Liver (tissue), 3 donors: ENCODE data around the gene IRAK2.

Experiments
- CTCF ChIP-seq: fragments of 150-350 bp; IDR thresholded peaks from 2 replicates; pipeline ENCODE4 v1.5.1; 2017; ENCODE audit warnings: improper control_type of control experiment, low read depth, low read length; ENCODE audit not compliant: missing input control
- EGR1 ChIP-seq, 2 donors: IDR thresholded peaks; 2 replicates each; pipeline ENCODE4 v1.6.1; 2016 to 2018; ENCODE audit warnings: antibody characterized with exemption in 2 of 2, low read depth in 2 of 2
- FOXA1 ChIP-seq: IDR thresholded peaks from 2 replicates; pipeline ENCODE4 v1.6.1; 2016; ENCODE audit warnings: antibody characterized with exemption
- HNF4A ChIP-seq, 2 donors: conservative IDR thresholded peaks; 2 replicates each; pipeline ENCODE4 v1.6.1; 2016; ENCODE audit warnings: antibody characterized with exemption in 2 of 2, mild to moderate bottlenecking in 2 of 2
- HNF4G ChIP-seq: IDR thresholded peaks from 2 replicates; pipeline ENCODE4 v1.6.1; 2016; ENCODE audit warnings: antibody characterized with exemption
- MAX ChIP-seq: IDR thresholded peaks from 2 replicates; pipeline ENCODE4 v1.6.1; 2016; ENCODE audit warnings: antibody characterized with exemption
- RAD21 ChIP-seq, 2 donors: IDR thresholded peaks; 2 replicates each; pipeline ENCODE4 v1.6.1; 2016; ENCODE audit warnings: antibody characterized with exemption in 2 of 2, mild to moderate bottlenecking in 2 of 2
- REST ChIP-seq: IDR thresholded peaks from 2 replicates; pipeline ENCODE4 v1.6.1; 2016; ENCODE audit warnings: antibody characterized with exemption, mild to moderate bottlenecking
- SP1 ChIP-seq: IDR thresholded peaks from 2 replicates; pipeline ENCODE4 v1.6.1; 2018; ENCODE audit warnings: antibody characterized with exemption, mild to moderate bottlenecking
- TAF1 ChIP-seq: conservative IDR thresholded peaks from 2 replicates; pipeline ENCODE4 v1.6.1; 2016; ENCODE audit warnings: antibody characterized with exemption, mild to moderate bottlenecking
- YY1 ChIP-seq: IDR thresholded peaks from 2 replicates; pipeline ENCODE4 v1.6.1; 2016; ENCODE audit warnings: antibody characterized with exemption, mild to moderate bottlenecking
- ZBTB33 ChIP-seq: IDR thresholded peaks from 2 replicates; pipeline ENCODE4 v1.6.1; 2016; ENCODE audit warnings: antibody characterized with exemption
- donor health status: healthy.
- donor health status: healthy.

- TF ChIP-seq CTCF (no peak), EGR1 (IDR thresholded peaks at IDR 0.05; ENCODE audit: low read depth in 2 of 2) (no peak), SP1 (no peak), REST (no peak), YY1 (no peak), TAF1 (no peak), ZBTB33 (no peak), MAX (no peak), HNF4A (conservative IDR thresholded peaks at IDR 0.05) (no peak), RAD21 (IDR thresholded peaks at IDR 0.05) (no peak), HNF4G (no peak), FOXA1 (no peak)
These were observed 83.0 kb downstream of the IRAK2 start for GRCh38 chr3:10247679-10248183.
